ENCODE data around the gene METRNL.

The METRNL gene

DNA sequence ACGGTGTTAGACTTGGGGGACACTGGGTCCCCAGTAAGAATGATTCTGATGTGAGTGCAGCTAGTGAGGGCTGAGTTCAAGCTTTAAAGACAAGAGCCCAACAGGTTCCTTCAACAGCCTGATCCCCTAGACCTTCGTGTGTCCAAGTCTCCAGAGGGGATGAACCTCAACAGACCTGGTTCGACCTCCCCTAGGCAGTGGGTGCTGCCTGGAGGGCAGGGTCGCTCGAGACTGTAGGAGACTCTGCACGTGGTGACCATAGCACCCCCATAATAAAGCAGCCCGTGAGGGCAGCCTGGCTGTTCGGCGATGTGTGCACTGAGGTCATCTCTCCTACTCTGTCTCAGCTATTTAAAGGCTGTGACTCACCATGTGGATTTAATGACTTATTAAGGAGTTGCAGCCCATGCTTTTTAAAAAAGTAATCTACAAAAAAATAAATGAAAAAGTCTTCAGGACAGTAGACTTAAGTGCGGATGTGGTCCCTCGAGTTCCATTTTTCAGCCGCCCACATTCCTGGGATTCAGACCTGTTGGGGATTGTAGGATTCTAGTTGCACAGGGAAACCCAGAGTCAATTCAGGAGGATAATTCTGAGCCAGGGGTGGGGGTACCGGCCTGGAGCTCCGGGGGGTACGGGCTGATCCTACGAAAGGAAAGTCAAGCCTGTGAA is 23.4 kb upstream of the METRNL start:
- CTCF ChIA-PET, result no interaction called here
- POLR2A ChIA-PET, result no interaction called here
- no peak for TF ChIP-seq NFRKB (IDR thresholded peaks at IDR 0.05)
- no peak for TF ChIP-seq CTBP1 (IDR thresholded peaks at IDR 0.05; ENCODE audit: borderline replicate concordance)
- no peak for TF ChIP-seq ARNT (IDR thresholded peaks at IDR 0.05)
- no peak for TF ChIP-seq ELF4 (IDR thresholded peaks at IDR 0.05)
- TF ChIP-seq FOXA1 (IDR thresholded peaks at IDR 0.05), result no peak
- no peak for TF ChIP-seq LEF1 (IDR thresholded peaks at IDR 0.05; ENCODE audit: borderline replicate concordance)
- no peak for DNase-seq (ENCODE audit: extremely low spot score)

DNA sequence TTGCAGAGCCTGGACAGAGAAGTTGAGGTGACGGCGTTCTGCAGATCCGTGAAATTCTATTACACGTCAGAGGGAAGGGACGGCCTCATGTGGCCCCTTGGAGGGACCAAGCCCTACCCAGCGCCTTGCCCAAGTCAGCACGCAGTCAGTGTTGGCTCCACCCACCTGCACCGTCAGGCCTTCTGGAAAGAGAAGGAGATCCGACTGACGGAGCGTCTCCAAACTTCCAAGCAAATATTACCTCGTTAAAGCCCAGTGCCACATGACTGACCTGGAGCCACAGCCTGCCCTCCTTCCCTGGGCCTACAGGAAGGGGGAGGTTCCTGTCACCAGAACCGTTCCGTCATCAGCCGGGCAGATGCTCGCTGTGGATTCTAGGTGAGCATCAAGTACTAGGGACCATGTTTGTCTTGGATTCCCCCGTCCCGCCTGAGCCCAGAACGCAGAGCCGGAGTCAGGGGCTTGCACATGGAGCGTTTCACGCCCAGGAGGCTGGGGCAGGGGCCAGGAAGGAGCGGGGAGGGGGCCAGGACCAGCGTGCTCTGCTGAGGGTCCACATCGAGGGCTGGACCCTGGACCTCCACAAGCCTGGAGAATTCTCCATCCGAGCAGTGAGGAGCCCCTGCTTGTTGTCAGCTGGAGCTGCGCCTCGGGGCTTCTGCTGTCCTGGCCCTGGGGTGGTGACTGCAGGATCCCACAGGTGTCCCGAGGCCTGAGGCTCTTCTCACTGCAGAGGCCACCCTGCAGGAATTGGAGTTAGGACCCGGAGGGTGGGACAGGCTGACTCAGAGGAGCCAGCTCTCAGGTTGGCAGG is 22.6 kb upstream of the METRNL start:
- no peak for DNase-seq (ENCODE audit: extremely low spot score)
- CTCF ChIA-PET, result no interaction called here
- POLR2A ChIA-PET, result interaction anchor here (0.6 kb wide), 1 partner anchor 121 kb away, joined by 4 read pairs; no protein-coding TSS in a partner anchor
- TF ChIP-seq BHLHE40 (IDR thresholded peaks at IDR 0.05; ENCODE audit: borderline replicate concordance) (no peak), TARDBP (IDR thresholded peaks at IDR 0.05) (no peak), SUZ12 (IDR thresholded peaks at IDR 0.05) (no peak), SP1 (IDR thresholded peaks at IDR 0.05) (no peak), LEF1 (IDR thresholded peaks at IDR 0.05; ENCODE audit: borderline replicate concordance) (no peak), FOXA1 (IDR thresholded peaks at IDR 0.05) (no peak), HDGF (IDR thresholded peaks at IDR 0.05; ENCODE audit: borderline replicate concordance) (no peak), CTBP1 (IDR thresholded peaks at IDR 0.05; ENCODE audit: borderline replicate concordance) (no peak), ARNT (IDR thresholded peaks at IDR 0.05) (no peak), NFRKB (IDR thresholded peaks at IDR 0.05) (no peak), FOXM1 (IDR thresholded peaks at IDR 0.05; ENCODE audit: borderline replicate concordance) (no peak), ZNF384 (IDR thresholded peaks at IDR 0.05) (no peak), FOXK2 (IDR thresholded peaks at IDR 0.05) (no peak), L3MBTL2 (conservative IDR thresholded peaks at IDR 0.05) (no peak)
- TF ChIP-seq, protein P1, sequence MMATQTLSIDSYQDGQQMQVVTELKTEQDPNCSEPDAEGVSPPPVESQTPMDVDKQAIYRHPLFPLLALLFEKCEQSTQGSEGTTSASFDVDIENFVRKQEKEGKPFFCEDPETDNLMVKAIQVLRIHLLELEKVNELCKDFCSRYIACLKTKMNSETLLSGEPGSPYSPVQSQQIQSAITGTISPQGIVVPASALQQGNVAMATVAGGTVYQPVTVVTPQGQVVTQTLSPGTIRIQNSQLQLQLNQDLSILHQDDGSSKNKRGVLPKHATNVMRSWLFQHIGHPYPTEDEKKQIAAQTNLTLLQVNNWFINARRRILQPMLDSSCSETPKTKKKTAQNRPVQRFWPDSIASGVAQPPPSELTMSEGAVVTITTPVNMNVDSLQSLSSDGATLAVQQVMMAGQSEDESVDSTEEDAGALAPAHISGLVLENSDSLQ (IDR thresholded peaks at IDR 0.05), result no peak

DNA sequence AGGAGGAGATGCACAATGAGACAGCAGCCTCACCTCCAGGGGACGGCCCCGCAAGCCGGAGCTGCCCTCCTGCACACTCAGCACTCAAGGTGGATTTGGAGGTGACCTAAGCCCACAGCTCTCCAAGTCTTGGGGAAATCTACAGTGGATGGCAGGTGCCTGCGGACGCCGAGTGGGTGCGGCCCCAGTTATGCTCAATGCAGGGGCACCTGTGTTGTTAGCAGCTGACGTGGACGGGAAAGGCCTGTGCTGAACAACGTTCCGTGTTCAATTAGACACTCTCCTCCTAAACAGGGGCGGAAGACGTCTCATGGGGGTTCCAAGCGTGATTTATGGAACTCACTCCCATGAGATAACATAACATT is 22.0 kb upstream of the METRNL start:
- no peak for DNase-seq (ENCODE audit: extremely low spot score)
- POLR2A ChIA-PET, result interaction anchor here (0.6 kb wide), 1 partner anchor 120 kb away, joined by 4 read pairs; no protein-coding TSS in a partner anchor
- CTCF ChIA-PET, result no interaction called here
- no peak for TF ChIP-seq NFRKB (IDR thresholded peaks at IDR 0.05)
- TF ChIP-seq TARDBP (IDR thresholded peaks at IDR 0.05), result no peak
- TF ChIP-seq ELF4 (IDR thresholded peaks at IDR 0.05), result no peak
- no peak for TF ChIP-seq LEF1 (IDR thresholded peaks at IDR 0.05; ENCODE audit: borderline replicate concordance)
- no peak for TF ChIP-seq ZNF384 (IDR thresholded peaks at IDR 0.05)
- no peak for TF ChIP-seq ARNT (IDR thresholded peaks at IDR 0.05)
- no peak for TF ChIP-seq BHLHE40 (IDR thresholded peaks at IDR 0.05; ENCODE audit: borderline replicate concordance)

DNA sequence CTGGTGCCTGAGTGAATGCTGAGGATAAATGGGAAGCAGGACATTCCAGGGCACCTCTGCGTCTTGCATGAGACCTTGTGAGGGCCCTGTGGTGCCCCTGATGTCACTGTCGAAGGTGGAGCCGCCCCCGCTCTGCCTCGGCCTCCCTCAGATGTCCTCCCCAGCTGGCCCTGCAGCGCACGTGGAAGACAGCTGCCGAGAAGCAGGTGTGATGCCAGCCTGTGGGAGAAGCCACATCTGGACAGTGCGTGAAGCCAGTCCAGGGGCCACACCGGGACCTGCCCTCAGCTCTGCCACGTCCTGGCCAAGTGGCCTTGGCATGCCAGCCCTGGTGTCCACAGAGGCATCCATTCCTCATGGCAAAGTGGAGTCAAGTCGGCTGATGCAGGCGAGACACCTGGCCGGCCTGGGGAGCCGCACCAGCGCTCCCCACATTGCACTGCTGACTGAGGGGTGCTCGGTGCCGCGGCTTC is 21.6 kb upstream of the METRNL start:
- POLR2A ChIA-PET, result interaction anchor here (0.6 kb wide), 1 partner anchor 120 kb away, joined by 4 read pairs; no protein-coding TSS in a partner anchor
- TF ChIP-seq BHLHE40 (IDR thresholded peaks at IDR 0.05; ENCODE audit: borderline replicate concordance) (no peak), FOXA1 (IDR thresholded peaks at IDR 0.05) (no peak)
- CTCF ChIA-PET, result no interaction called here
- no peak for DNase-seq (ENCODE audit: extremely low spot score)

GRCh38 chr17:83058266-83058798 is 21.1 kb upstream of the METRNL start:
- ChIA-PET CTCF (no interaction called here), POLR2A (no interaction called here)
- TF ChIP-seq CTBP1 (IDR thresholded peaks at IDR 0.05; ENCODE audit: borderline replicate concordance), result no peak
- no peak for DNase-seq (ENCODE audit: extremely low spot score)

DNA sequence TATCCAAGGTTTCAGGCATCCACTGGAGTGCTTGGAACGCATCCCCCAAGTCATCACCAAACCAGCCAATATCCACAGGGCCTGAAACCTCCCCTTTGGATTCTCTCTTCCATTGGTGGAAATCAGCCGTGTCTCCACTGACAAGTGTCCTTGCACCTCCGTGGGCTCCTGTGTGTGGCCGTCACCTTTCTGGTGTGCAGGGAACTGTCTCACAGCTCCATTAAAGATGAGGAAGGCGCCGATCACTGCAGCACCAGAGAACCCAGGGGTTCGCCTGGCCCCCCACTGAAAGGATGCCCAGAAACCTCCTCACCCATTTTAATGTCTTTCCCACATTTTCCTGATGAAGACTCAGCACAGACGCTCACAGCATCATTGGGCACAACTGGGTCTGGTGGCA is 17.8 kb upstream of the METRNL start:
- CTCF ChIA-PET, result no interaction called here
- POLR2A ChIA-PET, result no interaction called here
- no peak for TF ChIP-seq CTBP1 (IDR thresholded peaks at IDR 0.05; ENCODE audit: borderline replicate concordance)
- TF ChIP-seq TARDBP (IDR thresholded peaks at IDR 0.05), result no peak
- TF ChIP-seq SP1 (IDR thresholded peaks at IDR 0.05), result no peak
- TF ChIP-seq ELF4 (IDR thresholded peaks at IDR 0.05), result no peak
- TF ChIP-seq FOXA1 (IDR thresholded peaks at IDR 0.05), result no peak
- TF ChIP-seq LEF1 (IDR thresholded peaks at IDR 0.05; ENCODE audit: borderline replicate concordance), result no peak
- TF ChIP-seq ARNT (IDR thresholded peaks at IDR 0.05), result no peak
- TF ChIP-seq NFRKB (IDR thresholded peaks at IDR 0.05), result no peak
- TF ChIP-seq ZNF384 (IDR thresholded peaks at IDR 0.05), result no peak
- no peak for TF ChIP-seq L3MBTL2 (conservative IDR thresholded peaks at IDR 0.05)
- no peak for TF ChIP-seq SUZ12 (IDR thresholded peaks at IDR 0.05)
- TF ChIP-seq FOXK2 (IDR thresholded peaks at IDR 0.05), result no peak
- no peak for TF ChIP-seq BHLHE40 (IDR thresholded peaks at IDR 0.05; ENCODE audit: borderline replicate concordance)
- TF ChIP-seq HDGF (IDR thresholded peaks at IDR 0.05; ENCODE audit: borderline replicate concordance), result no peak
- TF ChIP-seq, protein P1 (IDR thresholded peaks at IDR 0.05), result no peak
- no peak for TF ChIP-seq FOXM1 (IDR thresholded peaks at IDR 0.05; ENCODE audit: borderline replicate concordance)
- no peak for DNase-seq (ENCODE audit: extremely low spot score)
